Myometrial cell (primary cell): ENCODE data around the gene LINC00632. TPM values are rescaled to one million over a fixed set of nuclear protein-coding genes. Genes with fewer than 3 reads are reported as not detected.

Source experiments
- total RNA-seq: library from RNA; depleted of rRNA; stranded (reverse); fragments of >200 nt; gene quantifications from 2 replicates; pipeline ENCODE4 v1.2.3, GENCODE V29; 2015

Gene LINC00632
- 11.2 and 16.8 TPM in 2 replicates for total RNA-seq

GRCh38 chrX:140709421-140709846 is at the start of gene LINC00632:
LINC00632 (plus strand) TSS chrX:140709759.

Other genes with a start within 250 kb of the LINC00632 start
- gene SOX3, start 204.7 kb upstream of the LINC00632 start, total RNA-seq = not detected in 2 replicates